GM18502 (cell line): ENCODE data around the gene NLRX1.
"Not testable (repeated sequence)": the region's sequence is repeated elsewhere in the genome, so short reads cannot be mapped to it uniquely, and the experiment has no call there.

Experiments used
- ATAC-seq: cut with Tn5 transposase; IDR thresholded peaks from one replicate; pipeline ENCODE4 v1.9.1; 2021; ENCODE audit warnings: mild to moderate bottlenecking; ENCODE audit not compliant: unreplicated experiment, poor library complexity

NLRX1 gene

DNA sequence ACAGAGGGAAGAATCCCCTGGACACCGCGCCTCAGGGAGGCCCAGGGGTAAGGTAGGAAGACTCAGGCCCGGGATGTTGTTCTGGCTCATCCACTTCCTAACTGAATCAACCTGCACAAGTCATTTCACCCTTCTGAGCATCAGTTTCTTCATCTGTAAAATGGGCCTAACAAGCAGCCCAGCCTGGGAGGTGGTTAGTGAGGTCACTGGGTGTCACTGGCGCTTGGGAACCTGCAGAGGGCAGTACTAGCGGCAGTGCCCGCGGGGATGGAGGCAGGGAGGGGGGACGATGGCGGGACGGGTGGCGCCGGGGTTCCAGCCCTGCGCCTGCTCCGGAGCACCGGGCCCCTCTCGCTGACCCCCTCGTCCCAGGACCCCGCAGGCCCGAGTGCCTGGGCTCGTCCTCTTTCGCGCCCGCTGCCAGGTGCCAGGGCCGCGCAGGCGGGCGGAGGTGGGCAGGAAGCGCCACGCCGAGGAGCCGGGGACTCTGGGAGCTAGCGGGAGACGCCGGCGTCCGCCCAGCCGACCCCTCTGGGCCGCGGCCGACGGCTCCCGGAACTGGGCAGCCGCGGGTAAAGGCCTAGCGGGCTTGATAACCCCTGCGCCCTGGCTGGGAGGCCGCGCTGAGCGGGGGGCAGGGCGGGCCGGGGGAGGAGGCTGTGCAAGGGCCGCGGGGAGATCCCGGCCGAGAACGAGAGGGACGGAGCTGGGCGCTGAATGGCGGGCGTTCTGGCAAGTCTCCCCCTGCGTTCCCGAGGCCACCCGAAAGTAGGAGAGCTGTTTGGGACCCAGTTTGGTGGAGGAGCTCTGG, at the start of gene NLRX1:
Gene NLRX1, plus strand, starts transcription at position 255 of the 811 bp plus-strand sequence. CDS start 2,679 bp downstream, outside the sequence.
- ATAC-seq = peak; percentile 93

- ATAC-seq = no peak
Measured at GRCh38 chr11:119118946-119119345, 49.6 kb upstream of the NLRX1 start.

GRCh38 chr11:119120639-119121007, 47.9 kb upstream of the NLRX1 start:
- ATAC-seq = no peak

DNA sequence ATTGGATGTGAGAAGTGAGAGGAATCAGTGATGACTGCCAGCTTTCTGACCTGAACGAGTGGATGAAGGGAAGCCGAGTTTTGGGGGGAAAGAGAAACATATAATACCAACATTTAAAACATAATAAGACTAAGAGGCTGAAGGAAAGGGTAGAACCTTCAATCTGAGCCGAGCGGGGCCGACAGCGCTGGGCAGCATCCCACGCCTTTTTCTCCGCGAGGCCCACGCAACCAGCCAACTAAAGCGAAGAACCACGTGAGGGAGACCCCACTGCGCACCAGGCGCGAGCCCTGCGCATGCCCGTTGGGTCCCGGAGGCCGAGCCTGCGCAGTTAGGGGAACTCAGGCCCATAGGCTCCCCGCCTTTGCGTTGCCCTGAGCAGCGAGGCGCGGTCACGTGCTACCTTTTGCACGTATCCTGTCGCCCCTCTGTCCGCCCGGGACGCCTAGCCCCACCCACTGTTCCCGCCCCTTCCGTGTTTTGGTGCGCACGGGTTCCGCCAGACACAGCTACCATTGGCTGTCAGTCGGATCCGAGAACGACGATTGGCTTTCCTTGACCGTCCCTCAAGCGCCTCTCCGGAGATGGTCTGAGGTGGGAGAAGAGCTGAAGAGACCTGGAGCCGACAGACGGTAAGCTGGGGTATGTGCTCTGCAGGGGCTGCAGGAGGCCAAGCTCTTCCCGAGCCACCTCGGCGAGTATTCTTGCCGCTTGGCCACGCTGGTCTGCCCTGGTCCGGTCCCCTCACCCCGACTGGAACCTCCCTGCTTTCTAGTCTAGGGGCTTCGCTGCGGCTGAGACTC, 47.3 kb upstream of the NLRX1 start, which contains the start of gene HINFP:
Gene HINFP, plus strand, starts transcription at position 573 of the 803 bp plus-strand sequence. CDS start 5,365 bp downstream, outside the sequence.
- ATAC-seq = peak; percentile 91

DNA sequence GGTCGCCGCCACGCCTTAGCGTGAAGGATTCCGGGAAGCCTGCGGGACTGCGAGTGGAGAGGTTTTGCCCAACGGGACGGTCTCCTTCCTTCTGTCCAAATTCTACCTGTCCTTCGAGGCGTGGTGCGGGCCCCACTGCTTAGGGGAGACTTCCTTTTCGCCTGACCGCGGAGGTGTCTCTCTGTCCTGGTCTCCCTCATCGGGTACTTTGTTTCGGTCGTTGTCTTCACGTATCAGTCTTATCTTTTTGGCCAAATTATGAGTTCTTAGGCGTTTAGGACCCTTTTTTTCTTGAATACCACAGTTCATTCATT, 46.8 kb upstream of the NLRX1 start:
- ATAC-seq = no peak

DNA sequence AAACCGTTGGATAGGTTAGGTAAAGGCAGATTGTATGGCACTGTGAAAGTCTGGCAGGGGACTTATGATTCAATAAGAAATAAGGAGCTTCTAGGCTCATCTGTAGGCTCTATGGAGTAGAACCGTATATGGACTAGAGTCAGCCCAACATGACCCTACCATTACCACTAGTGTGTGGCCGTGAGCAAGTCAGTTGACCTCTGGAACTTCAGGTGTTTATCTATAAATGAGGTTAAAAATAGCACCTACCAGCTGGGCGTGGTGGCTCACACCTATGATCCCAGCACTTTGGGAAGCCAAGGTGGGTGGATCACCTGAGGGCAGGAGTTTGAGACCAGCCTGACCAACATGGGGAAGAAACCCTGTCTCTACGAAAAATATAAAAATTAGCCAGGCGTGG, 42.7 kb upstream of the NLRX1 start:
- no peak for ATAC-seq

- ATAC-seq = no peak
Measured at GRCh38 chr11:119126675-119127268, 41.8 kb upstream of the NLRX1 start.

DNA sequence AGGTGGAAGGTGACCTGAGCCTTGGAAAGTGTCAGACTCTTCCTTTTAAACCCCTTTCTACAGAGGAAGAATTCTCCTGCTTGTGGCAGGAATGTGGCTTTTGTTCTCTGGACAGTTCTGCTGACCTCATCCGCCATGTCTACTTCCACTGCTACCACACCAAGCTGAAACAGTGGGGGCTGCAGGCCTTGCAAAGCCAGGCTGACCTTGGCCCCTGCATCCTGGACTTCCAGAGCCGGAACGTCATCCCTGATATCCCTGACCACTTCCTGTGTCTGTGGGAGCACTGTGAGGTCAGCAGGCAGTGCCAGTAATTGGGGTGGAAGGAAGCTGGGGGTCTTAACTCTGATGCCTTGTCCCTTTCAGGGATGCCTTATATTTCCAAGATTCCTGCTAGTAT, 37.9 kb upstream of the NLRX1 start:
- no peak for ATAC-seq

- no peak for ATAC-seq
Measured at GRCh38 chr11:119134389-119134978, 34.0 kb upstream of the NLRX1 start.

- ATAC-seq = not testable (repeated sequence)
Measured at GRCh38 chr11:119139276-119139675, 29.2 kb upstream of the NLRX1 start.

DNA sequence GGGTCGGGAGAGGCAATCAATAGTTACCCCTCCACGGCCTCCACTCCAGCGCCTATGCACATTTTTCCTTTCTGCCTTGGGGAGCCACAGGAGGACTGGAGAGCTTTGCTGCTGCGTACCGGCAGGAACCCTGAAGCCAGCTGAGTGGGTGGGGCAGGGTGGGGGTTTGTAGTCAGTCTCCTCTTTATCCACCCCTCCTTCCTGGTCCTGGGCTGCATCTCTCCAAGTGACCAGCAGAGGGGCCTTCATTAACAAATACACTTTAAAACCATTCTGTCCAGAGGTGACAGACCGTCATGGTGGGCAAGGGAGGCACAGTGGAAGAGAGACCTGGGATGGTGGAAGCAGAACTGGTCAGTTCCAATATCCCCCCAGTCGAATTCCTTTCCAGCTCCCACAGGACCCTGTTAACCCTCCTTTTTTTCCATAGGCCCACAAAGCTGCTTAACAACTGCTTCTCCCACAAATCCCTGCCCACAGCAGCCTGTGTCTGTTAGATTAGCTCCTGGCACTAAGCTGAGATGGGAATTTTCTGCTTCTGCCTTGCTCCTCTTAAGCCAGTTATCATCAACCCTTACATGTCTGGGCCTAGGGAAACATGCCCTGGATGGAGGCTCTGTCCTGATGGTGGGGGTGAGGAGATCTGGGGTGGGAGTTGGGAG, 23.6 kb upstream of the NLRX1 start:
- no peak for ATAC-seq

- ATAC-seq = no peak
Measured at GRCh38 chr11:119145551-119145950, 23.0 kb upstream of the NLRX1 start.

- no peak for ATAC-seq
Measured at GRCh38 chr11:119147604-119148333, 20.8 kb upstream of the NLRX1 start.

- no peak for ATAC-seq
Measured at GRCh38 chr11:119148720-119149017, 19.9 kb upstream of the NLRX1 start.

- no peak for ATAC-seq
Measured at GRCh38 chr11:119149018-119149785, 19.3 kb upstream of the NLRX1 start, which contains the start of gene ABCG4. TSS of gene ABCG4 (plus strand) at chr11:119149052. CDS start at chr11:119149966, 914 bp downstream.

- no peak for ATAC-seq
Measured at GRCh38 chr11:119149786-119150275, 18.7 kb upstream of the NLRX1 start.

DNA sequence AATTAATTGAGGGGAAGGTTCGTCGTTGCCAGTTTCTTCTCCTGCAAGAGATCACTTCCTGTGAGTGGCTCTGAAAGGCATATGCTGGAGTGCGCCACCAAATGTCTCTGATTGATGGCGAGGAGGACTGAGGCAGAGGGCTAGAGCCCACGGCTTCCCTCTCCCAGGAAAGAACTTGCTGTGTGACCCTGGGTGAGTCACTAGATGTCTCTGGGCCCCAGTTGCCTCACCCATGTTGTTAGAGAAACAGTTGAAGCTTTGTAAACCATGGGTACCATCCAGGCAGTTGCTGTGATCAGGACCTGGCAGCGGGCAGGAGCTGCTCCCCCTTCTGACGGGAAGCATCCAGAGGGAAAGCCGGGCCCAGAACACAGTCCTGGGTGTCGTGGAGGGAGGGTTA, 16.5 kb upstream of the NLRX1 start:
- no peak for ATAC-seq

DNA sequence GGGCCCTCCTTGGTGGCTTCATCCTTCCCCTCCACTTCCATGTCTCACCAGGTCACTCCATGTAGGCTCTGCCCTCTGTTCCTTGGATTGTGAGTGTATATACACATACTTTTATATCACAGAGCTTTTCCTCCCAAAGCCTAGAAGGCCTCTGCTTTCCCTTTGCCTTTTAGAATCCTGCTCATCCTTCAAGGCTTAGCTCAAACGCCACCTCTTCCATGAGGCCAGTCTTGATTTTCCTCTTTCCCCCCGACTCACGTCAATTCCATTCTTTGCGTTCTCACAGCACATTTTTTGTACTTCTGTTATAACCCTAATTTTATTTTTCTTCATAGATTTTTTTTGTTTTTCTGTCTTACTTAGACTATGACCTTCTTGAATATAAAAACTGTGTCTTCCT, 15.9 kb upstream of the NLRX1 start:
- ATAC-seq = no peak
